NCI-H146 treated with DMSO at 0.1 percent for 48 hours (cell line): ENCODE measurements around the gene CCDC60.

Experiments used
- DNase-seq: peaks from one replicate; lab custom pipeline; 2025; ENCODE audit not compliant: unreplicated experiment; lab: John Stamatoyannopoulos, UW

Gene CCDC60

GRCh38 chr12:119384340-119384739, 49.8 kb downstream of the CCDC60 start:
- no peak for DNase-seq

DNA sequence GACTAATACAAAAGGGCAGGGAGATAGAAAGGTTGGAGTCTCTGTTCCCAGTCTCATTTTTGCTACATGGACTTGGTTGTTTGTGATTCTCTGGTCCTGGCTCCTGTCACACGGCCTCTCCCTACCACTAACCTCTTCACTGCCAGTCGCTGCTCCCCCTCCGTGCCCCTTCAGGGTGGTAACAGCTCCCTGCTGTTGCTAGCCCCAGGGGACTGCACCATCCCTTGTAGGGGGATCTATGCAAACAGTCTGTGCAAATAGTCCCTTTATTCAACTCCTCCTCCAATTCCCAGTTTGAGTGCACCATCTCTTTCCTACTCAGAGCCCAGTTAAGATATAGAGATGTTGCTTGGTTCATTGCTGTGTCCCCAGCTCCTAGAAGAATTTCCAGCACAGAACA, 51.1 kb downstream of the CCDC60 start:
- DNase-seq: peak; percentile 74

- DNase-seq: no peak
These were observed 55.2 kb downstream of the CCDC60 start for GRCh38 chr12:119389687-119390086.

DNA sequence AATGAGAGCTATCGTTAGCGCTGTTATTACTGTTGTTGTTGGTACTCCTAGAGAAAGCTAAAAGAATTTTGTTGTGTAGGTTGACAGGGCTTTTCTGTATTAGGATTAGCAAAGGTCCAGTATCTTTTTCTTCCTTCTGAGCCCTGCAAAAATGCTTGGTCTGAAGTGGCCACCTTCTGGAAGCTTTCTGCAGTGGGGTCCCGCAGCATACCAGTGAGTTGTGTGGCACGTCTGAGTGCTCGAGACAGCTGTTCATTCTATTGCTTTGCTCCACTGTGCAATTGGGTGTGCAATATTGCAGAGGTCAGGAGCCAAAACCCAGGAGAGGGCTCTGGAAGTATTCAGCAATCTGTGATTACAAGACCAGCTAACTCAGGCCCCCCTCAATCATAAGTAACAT, 57.1 kb downstream of the CCDC60 start:
- DNase-seq: no peak

- no peak for DNase-seq
These were observed 59.1 kb downstream of the CCDC60 start for GRCh38 chr12:119393677-119394076.

DNA sequence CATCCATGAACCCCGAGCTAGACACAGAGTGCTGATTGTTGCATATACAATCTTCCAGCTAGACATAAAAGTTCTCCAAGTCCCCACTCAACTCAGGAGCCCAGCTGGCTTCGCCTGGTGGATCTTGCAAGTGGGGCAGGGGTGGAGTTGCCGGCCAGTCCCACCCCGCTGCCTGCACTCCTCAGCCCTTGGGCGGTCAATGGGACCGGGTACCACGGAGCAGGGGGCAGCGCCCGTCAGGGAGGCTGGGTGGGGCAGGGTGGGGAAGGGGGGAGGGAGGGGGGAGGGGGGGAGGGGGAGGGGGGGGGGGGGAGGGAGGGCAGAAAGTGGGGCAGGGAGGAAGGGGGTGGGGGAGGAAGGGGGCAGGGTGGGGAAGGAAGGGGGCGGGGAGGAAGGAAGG, 63.0 kb downstream of the CCDC60 start:
- no peak for DNase-seq

DNA sequence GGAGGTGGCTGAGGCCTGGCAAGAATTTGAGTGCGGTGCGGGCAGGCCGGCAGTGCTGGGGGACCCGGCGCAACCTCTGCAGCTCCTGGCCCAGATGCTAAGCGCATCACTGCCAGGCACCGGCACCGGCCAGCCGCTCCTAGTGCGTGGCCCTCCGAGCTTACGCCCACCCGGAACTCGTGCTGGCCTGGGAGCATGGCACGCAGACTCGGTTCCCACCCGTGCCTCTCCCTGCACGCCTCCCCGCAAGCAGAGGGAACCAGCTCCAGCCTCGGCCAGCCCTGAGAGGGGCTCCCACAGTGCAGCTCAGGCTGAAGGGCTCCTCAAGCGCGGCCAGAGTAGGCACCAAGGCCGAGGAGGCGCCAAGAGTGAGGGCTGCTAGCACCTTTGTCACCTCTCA, 63.7 kb downstream of the CCDC60 start:
- no peak for DNase-seq

DNA sequence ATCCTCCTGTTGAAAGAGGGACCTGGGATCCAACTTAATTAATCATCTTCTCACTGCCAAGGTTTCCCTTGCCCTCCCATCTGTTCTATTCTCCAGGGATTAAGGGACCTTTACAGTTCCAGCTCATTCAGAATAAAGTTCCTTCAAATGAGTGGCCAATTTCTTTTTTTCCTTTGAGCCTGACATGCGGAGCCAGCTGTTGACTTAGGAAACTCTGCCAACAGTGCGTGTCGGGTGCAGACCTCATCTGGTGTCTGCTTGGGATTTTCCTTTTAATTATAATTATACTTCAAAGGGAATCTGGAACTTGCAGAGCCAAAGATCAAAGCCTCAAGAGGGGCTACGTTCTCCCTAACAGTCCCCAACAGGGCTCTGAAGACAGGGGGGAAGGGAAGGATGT, 64.8 kb downstream of the CCDC60 start:
- DNase-seq: no peak

DNA sequence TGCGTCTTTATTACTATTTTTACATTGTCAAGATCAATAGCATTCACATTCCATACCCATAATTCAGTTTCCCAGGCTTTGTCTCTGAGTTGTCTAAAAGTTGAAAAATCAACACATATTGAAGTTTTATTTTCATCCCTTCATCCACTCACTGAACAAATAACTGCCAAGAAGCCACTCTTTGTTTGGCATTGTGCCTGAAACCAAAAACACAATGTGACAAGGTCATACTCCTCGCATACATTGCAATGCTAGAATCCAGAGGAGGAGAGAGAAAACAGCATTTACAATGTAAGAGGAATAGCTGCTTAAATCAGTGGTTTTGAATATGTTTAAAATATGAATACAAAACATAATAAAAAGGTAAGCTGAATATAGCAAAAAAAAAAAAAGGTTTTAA, 71.8 kb downstream of the CCDC60 start:
- DNase-seq: no peak

DNA sequence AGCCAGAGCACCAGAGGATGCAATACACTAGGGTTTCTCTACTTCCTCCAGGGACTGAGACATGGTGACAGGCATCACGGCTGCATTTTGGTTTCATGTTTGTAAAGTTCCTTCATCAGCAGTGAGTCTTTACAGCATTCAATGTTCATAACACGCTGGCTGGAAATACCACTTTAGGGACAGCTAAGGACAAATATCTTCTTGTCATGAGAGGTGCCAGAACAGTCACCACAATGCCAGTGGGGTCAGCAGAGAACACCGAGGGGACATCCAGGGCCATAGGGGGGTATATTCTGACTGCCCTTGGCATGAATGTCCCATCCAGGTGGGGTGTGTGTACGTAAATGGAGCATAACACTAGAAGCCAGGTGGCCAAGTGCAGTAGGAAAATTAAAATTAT, 72.3 kb downstream of the CCDC60 start:
- no peak for DNase-seq

GRCh38 chr12:119409043-119409442, 74.5 kb downstream of the CCDC60 start:
- DNase-seq: no peak

DNA sequence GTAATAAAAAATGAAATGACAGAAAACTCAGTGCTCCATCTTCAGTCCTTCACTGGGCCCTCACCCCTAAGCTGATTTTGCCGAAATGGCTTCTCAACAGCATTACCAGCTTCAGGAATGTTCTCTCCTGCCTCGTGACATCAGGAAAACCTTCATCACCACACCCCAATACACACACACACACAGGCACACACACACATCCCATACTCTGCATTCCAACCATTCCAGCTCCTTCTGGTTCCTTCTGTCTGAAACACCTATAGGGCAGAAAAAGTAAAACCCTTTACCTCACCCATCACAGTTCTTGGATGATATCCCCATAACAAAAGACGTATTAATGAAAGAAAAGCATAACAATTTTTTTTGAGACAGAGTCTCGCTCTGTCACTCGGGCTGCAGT, 75.9 kb downstream of the CCDC60 start:
- no peak for DNase-seq

DNA sequence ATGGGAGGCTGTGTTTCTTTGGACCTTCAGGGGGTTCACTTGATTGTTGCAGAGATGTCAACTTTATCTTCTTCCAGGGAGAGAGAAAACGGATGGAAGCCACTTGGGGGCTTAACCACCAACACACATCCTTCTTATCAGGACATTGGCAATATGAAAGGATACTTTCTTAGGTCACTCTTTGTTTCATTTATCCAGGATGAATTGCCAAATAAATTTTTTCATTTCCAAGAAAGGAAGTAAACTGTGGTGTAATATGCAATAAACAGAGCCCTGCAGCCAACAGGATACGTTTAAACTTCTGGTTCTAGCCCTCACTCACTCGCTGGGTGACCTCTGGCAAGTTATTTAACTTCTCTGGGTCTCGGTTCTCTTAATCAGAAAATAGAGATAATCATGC, 77.8 kb downstream of the CCDC60 start:
- no peak for DNase-seq

DNA sequence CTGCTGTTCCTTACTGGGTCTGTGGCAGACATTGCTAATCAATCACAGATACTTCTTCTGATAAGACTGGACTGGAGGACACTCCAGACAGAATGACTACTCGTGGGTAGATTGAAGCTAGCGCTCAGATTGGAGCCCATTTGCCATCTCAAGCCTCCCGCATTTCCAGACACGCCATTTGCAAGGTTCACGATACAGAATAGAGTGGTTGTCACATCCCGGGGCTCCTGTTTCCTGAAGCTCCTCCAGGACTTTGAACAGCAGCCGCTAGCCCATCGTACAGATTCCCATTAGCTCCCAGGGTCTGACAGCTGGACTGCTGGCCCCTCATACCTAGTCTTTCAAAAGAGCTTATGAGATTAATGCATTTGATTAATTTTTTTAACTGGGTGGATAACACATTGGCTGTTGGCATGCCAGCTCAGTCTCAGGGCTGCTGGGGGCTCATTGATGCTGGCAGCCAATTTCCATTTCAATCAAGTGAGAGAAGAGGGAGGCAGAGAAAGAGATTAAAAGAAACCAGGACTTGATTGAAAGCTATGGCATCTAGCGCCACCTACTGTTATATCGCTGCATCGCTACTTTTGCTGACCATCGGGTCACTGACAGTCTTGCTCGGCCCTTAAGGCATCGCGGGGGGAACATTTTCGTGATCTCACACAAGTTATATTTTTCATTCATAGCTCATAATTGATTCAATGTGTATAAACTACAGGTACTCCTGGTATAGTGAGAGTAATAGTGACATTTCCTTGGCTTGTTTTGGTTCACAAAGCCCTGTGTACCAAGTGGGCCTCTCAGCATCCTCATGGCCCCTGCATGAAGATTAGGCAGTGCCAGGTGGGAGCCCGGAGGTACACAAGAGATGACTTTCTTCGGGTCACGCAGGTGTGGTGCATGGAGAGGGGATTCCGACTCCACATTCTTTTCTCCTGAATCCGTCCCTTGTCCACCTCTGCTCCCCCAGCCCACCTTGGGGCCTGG, 78.6 kb downstream of the CCDC60 start:
- peak; percentile 73 for DNase-seq

DNA sequence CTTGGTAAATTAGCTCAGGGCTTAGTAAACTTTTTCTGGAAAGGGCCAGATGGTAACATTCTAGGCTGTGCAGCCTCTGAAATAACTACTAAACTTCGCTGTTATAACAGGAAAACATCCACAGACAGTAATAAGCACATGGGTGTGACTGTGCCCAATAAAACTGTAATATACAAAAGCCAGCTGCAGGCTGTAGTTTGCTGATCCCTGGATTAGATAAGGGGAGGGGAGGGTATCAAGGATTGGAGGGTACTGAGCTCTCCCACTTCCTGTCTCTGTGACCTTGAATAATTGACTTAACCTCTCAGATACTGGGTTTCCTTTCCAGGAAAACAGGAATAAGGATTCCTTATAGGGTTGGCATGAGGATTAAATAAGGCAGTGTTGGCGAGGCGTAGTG, 81.2 kb downstream of the CCDC60 start:
- DNase-seq: peak; percentile 27

DNA sequence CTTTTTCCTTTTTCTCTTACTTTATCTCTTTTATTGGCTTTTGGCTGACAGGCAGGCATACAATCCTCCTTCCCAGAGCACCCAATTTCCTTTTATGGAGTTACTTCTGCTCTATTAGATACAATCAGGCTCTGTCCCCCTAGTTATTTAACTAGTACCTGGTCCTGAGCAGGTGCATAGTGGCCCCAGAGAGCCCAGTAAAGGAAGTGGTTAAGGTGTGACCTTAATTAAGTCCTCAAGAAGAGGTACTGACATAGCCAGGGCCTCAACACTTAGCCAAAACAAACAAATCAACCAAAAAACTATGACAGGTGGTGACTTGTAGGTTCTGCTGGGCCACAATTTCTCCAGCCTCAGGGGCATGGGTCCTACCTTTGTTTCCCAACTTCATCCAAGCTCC, 82.9 kb downstream of the CCDC60 start:
- DNase-seq: no peak

DNA sequence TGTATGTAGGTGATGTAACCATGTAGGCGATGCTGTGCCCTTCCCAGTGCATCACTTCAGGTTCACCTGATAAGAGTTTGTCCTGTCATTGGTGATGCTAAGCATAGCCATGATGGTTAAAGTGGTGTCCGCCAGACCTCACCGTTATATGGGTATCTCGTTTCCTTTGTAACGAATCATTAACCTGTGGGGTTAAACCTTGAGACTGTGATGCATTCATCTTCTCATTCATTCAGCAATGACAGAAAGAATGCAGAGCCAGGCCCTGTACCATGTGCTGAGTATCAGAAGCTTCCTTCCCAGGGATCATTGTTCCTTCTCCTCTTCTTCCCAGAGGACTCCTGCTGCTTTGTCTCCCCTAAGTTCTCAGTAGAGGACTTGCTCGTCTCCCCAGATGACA, 84.9 kb downstream of the CCDC60 start:
- no peak for DNase-seq

- no peak for DNase-seq
These were observed 88.8 kb downstream of the CCDC60 start for GRCh38 chr12:119423285-119423684.

DNA sequence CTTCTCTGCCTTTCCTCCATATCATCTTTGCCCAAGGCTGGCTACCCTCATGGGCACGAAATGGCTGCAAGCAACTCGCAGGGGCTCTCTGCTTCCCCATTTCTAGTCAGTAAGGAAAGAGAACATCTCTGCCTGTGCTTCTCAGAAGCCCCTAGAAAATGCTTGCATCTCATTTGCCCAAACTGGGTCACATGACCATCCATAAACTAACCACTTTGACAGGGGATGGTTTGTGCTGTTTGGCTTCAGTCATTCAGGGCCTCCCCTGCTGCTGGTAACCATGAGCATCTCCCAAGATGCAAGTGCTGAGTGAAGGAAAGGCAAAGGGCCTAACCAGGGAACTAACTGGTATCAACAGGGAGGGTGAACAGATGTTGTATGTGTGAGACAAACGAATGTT, 91.1 kb downstream of the CCDC60 start:
- no peak for DNase-seq

GRCh38 chr12:119431151-119431550, 96.6 kb downstream of the CCDC60 start:
- no peak for DNase-seq

DNA sequence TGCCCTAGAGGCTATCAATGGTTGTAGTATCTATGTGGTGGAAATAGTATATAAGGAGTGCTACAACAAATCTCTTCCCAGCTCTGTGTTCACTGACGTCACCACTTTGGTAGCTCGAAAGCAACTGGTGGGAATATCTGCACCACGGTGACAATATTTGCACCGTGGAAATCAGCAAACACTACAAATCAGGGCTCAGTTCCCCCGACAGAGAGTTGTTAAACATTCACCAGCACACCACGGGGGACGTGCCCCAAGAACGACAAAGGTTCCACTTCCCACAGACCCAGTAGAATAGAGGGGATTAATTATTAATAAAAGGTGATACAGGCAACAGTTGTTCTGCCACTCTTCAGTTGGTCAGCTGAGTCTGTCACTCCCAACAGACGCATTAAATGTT, 98.4 kb downstream of the CCDC60 start:
- DNase-seq: no peak

GRCh38 chr12:119440803-119441360, 106.4 kb downstream of the CCDC60 start:
- peak; percentile 65 for DNase-seq
